HG03135 (cell line): Measurements from ENCODE around the gene COPS7B.

Experiments used
- ATAC-seq: cut with Tn5 transposase; IDR thresholded peaks from one replicate; pipeline ENCODE4 v1.9.1; 2021; ENCODE audit warnings: mild to moderate bottlenecking, moderate library complexity; ENCODE audit not compliant: unreplicated experiment

Gene COPS7B

GRCh38 chr2:231785413-231785812, 832 bp upstream of the COPS7B start:
- no peak for ATAC-seq

DNA sequence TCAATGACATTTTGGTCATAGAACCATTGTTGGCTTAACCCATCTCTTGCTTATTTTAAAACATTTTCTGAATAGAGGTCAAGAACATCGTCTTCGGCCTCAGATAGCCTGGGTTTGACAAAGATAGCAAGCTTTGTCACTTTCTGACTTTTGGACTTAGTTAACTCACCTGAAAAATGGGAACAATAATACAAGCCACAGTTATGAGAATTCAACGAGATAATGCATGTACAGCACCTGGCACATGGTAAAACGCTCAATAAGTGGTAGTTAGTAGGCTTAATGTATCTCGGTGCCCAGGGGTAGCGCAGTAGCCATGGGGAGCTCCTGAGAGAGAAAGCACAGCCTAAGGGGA, 446 bp upstream of the COPS7B start:
- ATAC-seq: no peak

DNA sequence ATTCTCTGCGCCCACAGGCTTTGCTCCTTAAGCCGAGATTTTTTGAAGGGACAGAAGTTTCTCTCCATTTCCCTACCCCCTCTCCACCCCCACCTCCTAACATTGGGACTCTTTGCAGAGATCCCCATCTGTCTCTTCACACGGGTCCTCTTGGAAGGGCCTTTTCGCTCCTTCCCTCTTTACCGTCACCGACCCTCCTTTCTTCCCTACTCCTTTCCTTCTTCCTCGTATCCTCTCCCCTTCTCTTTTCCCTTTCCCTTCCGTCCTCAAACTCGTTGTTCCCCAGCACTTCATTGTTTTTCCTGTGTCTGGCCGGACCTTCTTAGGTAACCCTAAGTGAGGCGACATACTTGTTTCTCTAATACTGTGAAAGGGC, 660 bp downstream of the COPS7B start:
- ATAC-seq: no peak

GRCh38 chr2:231791107-231791506, 4.9 kb downstream of the COPS7B start:
- ATAC-seq: no peak

GRCh38 chr2:231794383-231794782, 8.1 kb downstream of the COPS7B start:
- no peak for ATAC-seq

DNA sequence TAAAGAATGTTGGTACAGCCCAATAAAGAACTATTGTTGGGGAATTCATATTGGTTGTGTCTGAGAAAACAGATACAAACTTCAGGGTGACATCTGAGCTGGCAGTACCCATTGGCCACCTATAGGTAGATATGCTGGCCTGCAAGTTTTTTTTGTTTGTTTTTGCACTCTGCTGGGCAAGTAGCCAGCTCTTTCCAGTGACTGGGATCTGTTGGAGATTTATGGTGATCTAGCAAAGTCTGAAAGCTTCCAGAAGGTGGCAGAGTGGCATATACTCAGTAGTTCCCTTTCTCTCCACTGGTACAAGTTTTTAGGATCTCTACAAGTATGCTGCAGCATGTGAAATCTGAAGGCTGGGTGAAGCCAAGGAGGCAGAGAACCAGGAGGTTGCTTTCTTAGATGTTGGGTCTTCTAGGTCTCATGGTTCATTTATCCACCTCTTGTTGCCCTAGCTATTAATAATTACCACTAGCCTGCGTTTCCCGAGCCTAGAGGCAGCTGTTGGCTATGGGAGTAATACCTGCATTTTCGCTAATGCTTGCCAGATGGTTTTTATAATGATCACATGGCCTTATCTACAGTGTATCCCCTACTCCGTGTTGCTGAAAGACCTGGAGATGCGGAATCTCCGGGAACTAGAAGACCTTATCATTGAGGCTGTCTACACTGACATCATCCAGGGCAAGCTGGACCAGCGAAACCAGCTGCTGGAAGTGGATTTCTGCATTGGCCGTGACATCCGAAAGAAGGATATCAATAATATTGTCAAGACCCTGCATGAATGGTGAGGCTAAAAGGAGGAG, 9.5 kb downstream of the COPS7B start:
- no peak for ATAC-seq

GRCh38 chr2:231800493-231801091, 14.3 kb downstream of the COPS7B start:
- no peak for ATAC-seq

- no peak for ATAC-seq
These were observed 17.4 kb downstream of the COPS7B start for GRCh38 chr2:231803501-231804138.

DNA sequence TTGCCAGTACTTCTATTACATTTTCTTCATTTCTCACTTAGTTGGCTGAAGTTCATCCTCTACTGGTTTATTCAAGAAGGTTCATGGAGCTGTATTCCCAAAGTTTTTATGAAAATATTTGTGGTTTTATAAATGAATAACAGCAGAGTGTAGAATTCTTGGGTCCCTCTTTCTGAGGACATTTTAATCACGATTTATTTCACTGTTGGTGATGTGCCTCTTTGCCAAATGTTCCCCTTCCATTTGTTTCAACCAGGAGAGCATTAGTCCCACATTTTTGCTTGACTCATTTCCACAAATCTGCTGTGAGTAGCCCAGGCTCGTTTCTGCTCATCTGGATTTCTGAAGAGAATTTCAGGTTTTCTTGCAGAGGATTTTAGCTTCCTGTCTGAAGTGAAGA, 20.8 kb downstream of the COPS7B start:
- ATAC-seq: no peak

DNA sequence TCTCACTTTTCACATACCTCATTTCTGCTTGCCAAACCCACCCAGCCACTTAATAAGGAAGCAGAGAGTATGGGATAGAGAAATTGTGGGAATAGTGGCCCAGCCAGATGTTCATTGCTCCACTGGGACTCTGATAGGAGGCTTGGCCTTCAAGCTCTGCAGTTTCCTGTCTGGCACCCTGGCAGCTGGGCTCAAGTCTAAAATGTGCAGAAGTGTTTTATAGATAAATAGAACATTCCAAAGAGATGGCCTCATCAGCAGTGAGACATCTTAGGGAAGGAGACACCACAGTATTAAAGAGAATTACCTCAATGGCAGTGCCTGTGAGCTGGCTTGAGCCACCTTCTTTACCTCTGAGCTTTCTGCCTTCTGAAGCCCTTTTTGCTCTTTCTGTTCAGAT, 24.7 kb downstream of the COPS7B start:
- ATAC-seq: no peak

DNA sequence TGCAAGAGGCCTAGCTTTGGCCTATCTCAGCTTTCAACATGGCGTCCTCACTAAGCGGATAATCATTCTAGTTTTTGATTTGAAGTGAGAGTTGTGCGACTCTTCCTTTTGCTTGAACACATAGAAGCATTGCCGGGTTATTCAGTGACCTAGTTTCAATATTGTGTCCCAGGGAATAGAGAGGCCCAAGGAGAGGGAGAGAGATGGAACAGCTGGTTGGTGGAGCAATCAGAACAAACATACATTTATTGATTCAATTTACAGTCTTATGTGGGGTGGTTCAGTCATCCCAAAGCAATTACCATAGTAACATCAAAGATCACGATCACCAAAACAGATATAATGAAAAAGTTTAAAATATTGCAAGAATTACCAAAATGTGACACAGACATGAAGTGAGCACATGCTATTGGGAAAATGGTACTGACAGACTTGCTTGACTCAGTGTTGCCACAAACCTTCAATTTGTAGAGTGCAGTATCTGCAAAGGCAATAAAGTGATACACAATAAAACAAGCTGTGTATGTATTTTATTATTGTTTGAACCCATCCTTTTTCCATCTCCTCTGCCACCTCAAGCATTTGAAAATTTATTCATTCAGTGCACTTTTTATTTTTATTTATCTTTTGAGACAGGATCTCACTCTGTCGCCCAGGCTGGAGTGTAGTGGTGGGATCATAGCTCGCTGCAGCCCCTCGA, 30.2 kb downstream of the COPS7B start:
- no peak for ATAC-seq

GRCh38 chr2:231819447-231820042, 33.3 kb downstream of the COPS7B start:
- no peak for ATAC-seq

- ATAC-seq: no peak
These were observed 34.6 kb downstream of the COPS7B start for GRCh38 chr2:231820786-231821303.

DNA sequence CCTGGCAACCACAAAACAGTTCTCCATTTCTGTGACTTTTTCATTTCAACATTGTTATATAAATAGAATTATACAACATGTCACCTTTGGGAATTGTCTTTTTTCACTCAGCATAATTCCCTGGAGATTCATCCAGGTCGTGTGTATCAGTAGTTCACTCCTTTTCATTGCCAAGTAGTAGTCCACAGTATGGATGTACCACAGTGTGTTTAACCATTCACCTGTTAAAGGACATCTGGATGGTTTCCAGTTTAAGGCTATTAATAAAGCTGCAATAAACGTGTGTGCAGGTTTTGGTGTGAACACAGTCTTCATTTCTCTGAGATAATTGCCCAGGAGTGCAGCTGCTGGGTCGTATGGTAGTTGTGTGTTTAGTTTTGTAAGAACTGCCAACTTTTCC, 35.7 kb downstream of the COPS7B start:
- ATAC-seq: no peak

- no peak for ATAC-seq
These were observed 66.9 kb downstream of the COPS7B start for GRCh38 chr2:231853105-231853504.

- ATAC-seq: no peak
These were observed 68.4 kb downstream of the COPS7B start for GRCh38 chr2:231854616-231855125.

DNA sequence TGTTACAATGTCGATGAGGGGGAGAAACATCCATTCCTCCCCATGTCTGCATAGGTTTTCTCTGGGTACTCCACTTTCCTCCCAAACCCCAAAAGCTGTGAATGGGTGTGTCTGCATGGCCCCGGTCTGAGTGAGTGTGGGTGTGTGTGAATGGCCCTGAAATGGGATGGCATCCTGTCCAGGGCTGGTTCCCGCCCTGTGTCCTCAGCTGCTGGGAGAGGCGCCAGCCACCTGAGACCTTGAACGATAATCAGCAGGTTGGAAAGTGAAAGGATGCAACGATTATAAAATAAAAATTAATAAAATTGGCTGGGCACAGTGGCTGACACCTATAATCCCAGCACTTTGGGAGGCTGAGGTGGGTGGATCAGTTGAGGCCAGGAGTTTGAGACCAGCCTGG, 70.7 kb downstream of the COPS7B start:
- no peak for ATAC-seq
